IMR-90 (cell line): Measurements from ENCODE around the gene CHMP4A. TPM values are rescaled to one million over a fixed set of nuclear protein-coding genes. Genes with fewer than 3 reads are reported as not detected.

ENCODE experiments used
- ATAC-seq: fragments of 200-7000 bp; cut with Tn5 transposase; 2 replicates; pipeline ENCODE4 v1.9.1; 2020; ENCODE audit warnings: low read depth, mild to moderate bottlenecking, moderate library complexity
- BruUV-seq: library from RNA; stranded (reverse); fragments of 400-500 nt; replicated peaks from 2 replicates; lab custom pipeline; 2021; lab: Mats Ljungman, UMichigan
- CTCF ChIA-PET: fragments of 300-600 bp; formaldehyde crosslinking; extraction: SDS; loops from one replicate; lab custom pipeline; 2021; ENCODE audit warnings: antibody characterized with exemption; lab: Yijun Ruan, JAX
- POLR2A ChIA-PET: fragments of 300-600 bp; sonication (Branson Sonifier 250); formaldehyde crosslinking; loops from one replicate; lab custom pipeline; 2022; ENCODE audit warnings: antibody characterized with exemption; ENCODE audit not compliant: unreplicated experiment; lab: Charles Lee
- DNase-seq: peaks from one replicate; pipeline ENCODE4 v3.0.0; 2013
- H2AFZ ChIP-seq: replicated peaks from 2 replicates; pipeline ENCODE3; 2013; ENCODE audit warnings: low read length, mild to moderate bottlenecking; ENCODE audit not compliant: poor library complexity
- H2AK5ac ChIP-seq: 2 replicates; pipeline ENCODE4 v1.6.1; 2013; ENCODE audit warnings: low read depth, low read length, inconsistent platforms
- H2AK9ac ChIP-seq: replicated peaks from 2 replicates; pipeline ENCODE3; 2013; ENCODE audit warnings: mild to moderate bottlenecking, low read depth, low read length, moderate library complexity; ENCODE audit not compliant: poor library complexity
- H2BK120ac ChIP-seq: 2 replicates; pipeline ENCODE4 v1.6.1; 2013; ENCODE audit warnings: low read depth, low read length, inconsistent platforms
- H2BK15ac ChIP-seq: 3 replicates; pipeline ENCODE4 v1.6.1; 2013; ENCODE audit warnings: low read depth, low read length, inconsistent platforms
- H2BK20ac ChIP-seq: 2 replicates; pipeline ENCODE4 v1.6.1; 2013; ENCODE audit warnings: low read depth, mild to moderate bottlenecking, inconsistent platforms, low read length, moderate library complexity
- H2BK5ac ChIP-seq: 2 replicates; pipeline ENCODE4 v1.6.1; 2013; ENCODE audit warnings: mild to moderate bottlenecking, low read depth, low read length, inconsistent platforms; ENCODE audit not compliant: poor library complexity, severe bottlenecking
- H3K14ac ChIP-seq: replicated peaks from 2 replicates; pipeline ENCODE4 v1.6.1; 2013; ENCODE audit warnings: low read depth, low read length, inconsistent platforms
- H3K18ac ChIP-seq: 2 replicates; pipeline ENCODE4 v1.6.1; 2013; ENCODE audit warnings: low read depth, low read length, control low read depth
- H3K23ac ChIP-seq: 2 replicates; pipeline ENCODE4 v1.6.1; 2013; ENCODE audit warnings: low read depth, low read length, inconsistent platforms
- H3K27ac ChIP-seq: 2 replicates; pipeline ENCODE4 v1.5.1; 2013; ENCODE audit warnings: mild to moderate bottlenecking, control low read depth, low read length; ENCODE audit not compliant: insufficient read depth
- H3K27me3 ChIP-seq: 2 replicates; pipeline ENCODE4 v1.6.1; 2013; ENCODE audit warnings: low read length; ENCODE audit not compliant: control insufficient read depth, insufficient read depth
- H3K36me3 ChIP-seq: 2 replicates; pipeline ENCODE4 v1.6.1; 2013; ENCODE audit warnings: low read length, mixed read lengths; ENCODE audit not compliant: control insufficient read depth, insufficient read depth
- H3K4ac ChIP-seq: 2 replicates; pipeline ENCODE4 v1.6.1; 2013; ENCODE audit warnings: low read depth, low read length, inconsistent platforms
- H3K4me1 ChIP-seq: 2 replicates; pipeline ENCODE4 v1.6.1; 2013; ENCODE audit warnings: low read length, mixed read lengths; ENCODE audit not compliant: control insufficient read depth, insufficient read depth
- H3K4me2 ChIP-seq: 2 replicates; pipeline ENCODE4 v1.6.1; 2013; ENCODE audit warnings: low read depth, mild to moderate bottlenecking, control low read depth, low read length, moderate library complexity
- H3K4me3 ChIP-seq: 2 replicates; pipeline ENCODE4 v1.5.1; 2013; ENCODE audit warnings: low read depth, mild to moderate bottlenecking, control low read depth, low read length, moderate library complexity; ENCODE audit not compliant: insufficient read depth
- H3K56ac ChIP-seq: 2 replicates; pipeline ENCODE4 v1.6.1; 2013; ENCODE audit warnings: low read length, inconsistent platforms; ENCODE audit not compliant: insufficient read depth; ENCODE audit errors: extremely low read depth
- H3K79me1 ChIP-seq, 2 experiments: 2 replicates each; pipeline ENCODE4 v1.6.1; 2013; ENCODE audit warnings: low read length in 2 of 2, inconsistent platforms in 1 of 2, low read depth in 1 of 2
- H3K9ac ChIP-seq: 2 replicates; pipeline ENCODE4 v1.6.1; 2013; ENCODE audit warnings: low read depth, low read length, control low read depth
- H3K9me1 ChIP-seq: 2 replicates; pipeline ENCODE4 v1.6.1; 2013; ENCODE audit warnings: low read length, inconsistent platforms; ENCODE audit not compliant: insufficient read depth
- H3K9me3 ChIP-seq: 2 replicates; pipeline ENCODE4 v1.6.1; 2013; ENCODE audit warnings: low read length; ENCODE audit not compliant: control insufficient read depth, insufficient read depth
- H4K20me1 ChIP-seq: 2 replicates; pipeline ENCODE4 v1.6.1; 2013; ENCODE audit warnings: low read length, inconsistent platforms; ENCODE audit not compliant: insufficient read depth
- H4K5ac ChIP-seq: 2 replicates; pipeline ENCODE4 v1.6.1; 2013; ENCODE audit warnings: mild to moderate bottlenecking, low read depth, low read length, control low read depth
- H4K8ac ChIP-seq, 2 experiments: 2 replicates each; pipeline ENCODE4 v1.6.1; 2013; ENCODE audit warnings: low read depth in 2 of 2, low read length in 2 of 2, control low read depth in 1 of 2, inconsistent platforms in 1 of 2
- H4K91ac ChIP-seq: 2 replicates; pipeline ENCODE4 v1.6.1; 2013; ENCODE audit warnings: low read depth, low read length, inconsistent platforms; ENCODE audit not compliant: insufficient read depth
- BHLHE40 ChIP-seq: fragments of 150-350 bp; IDR thresholded peaks from 2 replicates; pipeline ENCODE4 v1.6.1; 2016; ENCODE audit warnings: mild to moderate bottlenecking, low read depth, low read length
- CEBPB ChIP-seq: IDR thresholded peaks from 2 replicates; pipeline ENCODE4 v1.6.1; 2012; ENCODE audit warnings: low read depth, low read length, improper control_type of control experiment
- CHD1 ChIP-seq: IDR thresholded peaks from 2 replicates; pipeline ENCODE4 v1.6.1; 2012; ENCODE audit warnings: low read depth, low read length, improper control_type of control experiment
- CTCF ChIP-seq: conservative IDR thresholded peaks from 2 replicates; pipeline ENCODE4 v1.5.1; 2012; ENCODE audit warnings: mild to moderate bottlenecking, low read depth, low read length, improper control_type of control experiment
- FOS ChIP-seq: fragments of 150-350 bp; IDR thresholded peaks from 2 replicates; pipeline ENCODE4 v1.6.1; 2016; ENCODE audit warnings: low read depth, low read length
- MAFK ChIP-seq: IDR thresholded peaks from 2 replicates; pipeline ENCODE4 v1.6.1; 2012; ENCODE audit warnings: low read depth, low read length, improper control_type of control experiment
- MAZ ChIP-seq: IDR thresholded peaks from 2 replicates; pipeline ENCODE4 v1.6.1; 2012; ENCODE audit warnings: low read depth, mild to moderate bottlenecking, low read length, improper control_type of control experiment, moderate library complexity, borderline replicate concordance
- MXI1 ChIP-seq: IDR thresholded peaks from 2 replicates; pipeline ENCODE4 v1.6.1; 2012; ENCODE audit warnings: low read depth, mild to moderate bottlenecking, low read length, moderate library complexity, borderline replicate concordance
- NFE2L2 ChIP-seq: fragments of 150-350 bp; IDR thresholded peaks from 2 replicates; pipeline ENCODE4 v1.6.1; 2016; ENCODE audit warnings: low read depth, mild to moderate bottlenecking, low read length
- POLR2A ChIP-seq: IDR thresholded peaks from 2 replicates; pipeline ENCODE4 v1.6.1; 2012; ENCODE audit warnings: mild to moderate bottlenecking, low read depth, low read length
- RAD21 ChIP-seq: IDR thresholded peaks from 2 replicates; pipeline ENCODE4 v1.6.1; 2012; ENCODE audit warnings: low read length, improper control_type of control experiment
- RCOR1 ChIP-seq: IDR thresholded peaks from 2 replicates; pipeline ENCODE4 v1.6.1; 2012; ENCODE audit warnings: mild to moderate bottlenecking, low read length, improper control_type of control experiment; ENCODE audit not compliant: insufficient replicate concordance
- RFX5 ChIP-seq: IDR thresholded peaks from 2 replicates; pipeline ENCODE4 v1.8.0; 2012; ENCODE audit warnings: low read depth, mild to moderate bottlenecking, low read length, moderate library complexity
- SMC3 ChIP-seq: fragments of 150-350 bp; IDR thresholded peaks from 2 replicates; pipeline ENCODE4 v1.6.1; 2016; ENCODE audit warnings: low read depth, mild to moderate bottlenecking, antibody characterized with exemption, low read length, moderate library complexity
- WGBS, 2 experiments: methylation state at CpG; one replicate each; pipeline versions ENCODE4 v1.1.5 to v1.1.7; 2013; ENCODE audit warnings: missing lambda C conversion rate in 2 of 2; ENCODE audit not compliant: insufficient read length in 1 of 2; ENCODE audit errors: extremely low coverage in 2 of 2; 5-methylcytosine and 5-hydroxymethylcytosine counted together
- dilution Hi-C: fragments of 300-500 bp; cut with HindIII; formaldehyde crosslinking; loops from one replicate; pipeline ENCODE4 v1.14.3; 2018; ENCODE audit warnings: low sequenced_read_pairs; ENCODE audit not compliant: unreplicated experiment
- in situ Hi-C: fragments of 300-500 bp; cut with MboI; formaldehyde crosslinking; loops from 3 replicates; pipeline ENCODE4 v1.14.3; 2019; ENCODE audit warnings: low sequenced_read_pairs, inconsistent platforms, mixed read lengths
- intact Hi-C: fragments of 100-400 bp; cut with micrococcal nuclease; formaldehyde crosslinking; loops from 2 replicates; pipeline ENCODE4 v1.10.0; 2022
- polyA plus RNA-seq, 3 experiments: library from polyadenylated mRNA; depleted of rRNA; stranded (reverse); fragments of >200 nt; gene quantifications; 2 replicates each; pipeline ENCODE4 v1.2.3, GENCODE V29; 2012; ENCODE audit warnings: low replicate concordance in 1 of 3
- total RNA-seq: library from RNA; depleted of rRNA; stranded (reverse); fragments of >200 nt; gene quantifications from 2 replicates; pipeline ENCODE4 v1.2.3, GENCODE V29; 2012
- TF ChIP-seq, protein P1 (sequence below): fragments of 150-350 bp; IDR thresholded peaks from 2 replicates; pipeline ENCODE4 v1.6.1; 2017; ENCODE audit warnings: mild to moderate bottlenecking, antibody characterized with exemption, low read length, low read depth
- TF ChIP-seq, protein P2 (sequence below): fragments of 150-350 bp; IDR thresholded peaks from 2 replicates; pipeline ENCODE4 v1.6.1; 2016; ENCODE audit warnings: low read depth, mild to moderate bottlenecking, low read length, moderate library complexity, borderline replicate concordance

Gene CHMP4A
- total and polyA plus RNA-seq, 2 of the 4 experiments (the other 2 are of a cell fraction) = 22.0 to 63.8 TPM

DNA sequence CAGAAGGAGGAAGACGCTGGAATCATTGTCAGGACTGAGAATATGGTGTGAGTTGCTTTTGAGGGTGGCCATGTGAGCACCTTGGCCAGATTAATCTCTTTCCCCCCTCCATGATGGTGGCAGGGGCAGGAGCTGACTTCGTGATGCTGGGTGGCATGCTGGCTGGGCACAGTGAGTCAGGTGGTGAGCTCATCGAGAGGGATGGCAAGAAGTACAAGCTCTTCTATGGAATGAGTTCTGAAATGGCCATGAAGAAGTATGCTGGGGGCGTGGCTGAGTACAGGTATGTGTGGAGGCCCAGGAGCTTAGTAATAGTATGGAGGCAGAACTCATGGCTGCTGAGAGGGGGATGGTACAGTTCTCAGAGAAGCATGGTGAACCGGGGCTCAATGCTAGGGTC, 24.8 kb upstream of the CHMP4A start:
- H3K79me1 ChIP-seq = peaks cover 61 to 85% of the 10 kb centered on the region in 2 experiments
- H2AFZ ChIP-seq = no peak overlapping the region
- no peaks in the 10 kb centered on the region for H3K27me3 ChIP-seq
- H2AK5ac ChIP-seq = no peak overlapping the region
- no peak for ATAC-seq
- H3K9ac ChIP-seq = no peak overlapping the region
- no TSS peak for BruUV-seq
- ChIA-PET POLR2A (no interaction called here), CTCF (interaction anchor here (1.2 kb wide), 1 partner anchor 59 kb away, joined by 3 read pairs; no protein-coding TSS in a partner anchor)
- H4K8ac ChIP-seq = no peak overlapping the region
- no peak overlapping the region for H2BK20ac ChIP-seq
- no peak overlapping the region for H2BK5ac ChIP-seq
- no peak overlapping the region for H3K4me2 ChIP-seq
- H3K4me3 ChIP-seq = no peak overlapping the region
- dilution Hi-C loops = no loop called here
- DNase-seq = no peak
- H4K20me1 ChIP-seq = peaks cover 4% of the 10 kb centered on the region
- peaks cover 44% of the 10 kb centered on the region for H3K36me3 ChIP-seq
- no peak for TF ChIP-seq RCOR1
- TF ChIP-seq RAD21 = no peak
- TF ChIP-seq CHD1 = no peak
- no peak for TF ChIP-seq POLR2A
- no peak for TF ChIP-seq MXI1
- TF ChIP-seq, protein P1, sequence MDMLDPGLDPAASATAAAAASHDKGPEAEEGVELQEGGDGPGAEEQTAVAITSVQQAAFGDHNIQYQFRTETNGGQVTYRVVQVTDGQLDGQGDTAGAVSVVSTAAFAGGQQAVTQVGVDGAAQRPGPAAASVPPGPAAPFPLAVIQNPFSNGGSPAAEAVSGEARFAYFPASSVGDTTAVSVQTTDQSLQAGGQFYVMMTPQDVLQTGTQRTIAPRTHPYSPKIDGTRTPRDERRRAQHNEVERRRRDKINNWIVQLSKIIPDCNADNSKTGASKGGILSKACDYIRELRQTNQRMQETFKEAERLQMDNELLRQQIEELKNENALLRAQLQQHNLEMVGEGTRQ = no peak
- TF ChIP-seq SMC3 = no peak
- no peak for TF ChIP-seq MAFK
- no peak for TF ChIP-seq MAZ
- no peak for TF ChIP-seq CTCF
- TF ChIP-seq FOS = no peak
- TF ChIP-seq, protein P2, sequence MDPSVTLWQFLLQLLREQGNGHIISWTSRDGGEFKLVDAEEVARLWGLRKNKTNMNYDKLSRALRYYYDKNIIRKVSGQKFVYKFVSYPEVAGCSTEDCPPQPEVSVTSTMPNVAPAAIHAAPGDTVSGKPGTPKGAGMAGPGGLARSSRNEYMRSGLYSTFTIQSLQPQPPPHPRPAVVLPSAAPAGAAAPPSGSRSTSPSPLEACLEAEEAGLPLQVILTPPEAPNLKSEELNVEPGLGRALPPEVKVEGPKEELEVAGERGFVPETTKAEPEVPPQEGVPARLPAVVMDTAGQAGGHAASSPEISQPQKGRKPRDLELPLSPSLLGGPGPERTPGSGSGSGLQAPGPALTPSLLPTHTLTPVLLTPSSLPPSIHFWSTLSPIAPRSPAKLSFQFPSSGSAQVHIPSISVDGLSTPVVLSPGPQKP = no peak
- TF ChIP-seq NFE2L2 = no peak
- TF ChIP-seq CEBPB = no peak
- no peak for TF ChIP-seq RFX5
- no peak for TF ChIP-seq BHLHE40
- no peak overlapping the region for H3K18ac ChIP-seq
- in situ Hi-C loops = loop anchor here (10.0 kb wide), 1 partner anchor 197 kb away; no protein-coding TSS in a partner anchor
- no peak overlapping the region for H2BK120ac ChIP-seq
- no peak overlapping the region for H3K23ac ChIP-seq
- H4K91ac ChIP-seq = no peak overlapping the region
- H2BK15ac ChIP-seq = no peak overlapping the region
- H3K4ac ChIP-seq = no peak overlapping the region
- intact Hi-C loops = no loop called here
- H3K9me3 ChIP-seq = no peaks in the 10 kb centered on the region
- H3K9me1 ChIP-seq = peaks cover 27% of the 10 kb centered on the region
- H3K27ac ChIP-seq = no peak overlapping the region
- H3K56ac ChIP-seq = no peak overlapping the region
- H3K4me1 ChIP-seq = peaks cover 15% of the 10 kb centered on the region
- no peak overlapping the region for H4K5ac ChIP-seq
- no CpG with 5 or more reads among the region's 5 CpGs for WGBS, 2 experiments
- H3K14ac ChIP-seq = no peak overlapping the region
- H2AK9ac ChIP-seq = no peak overlapping the region
